ENCODE data around the gene ATP10B. TPM values are rescaled to one million over a fixed set of nuclear protein-coding genes. Genes with fewer than 3 reads are reported as not detected.

Gene ATP10B
- total and polyA plus RNA-seq, 2 experiments from 2014 or later, result not detected

DNA sequence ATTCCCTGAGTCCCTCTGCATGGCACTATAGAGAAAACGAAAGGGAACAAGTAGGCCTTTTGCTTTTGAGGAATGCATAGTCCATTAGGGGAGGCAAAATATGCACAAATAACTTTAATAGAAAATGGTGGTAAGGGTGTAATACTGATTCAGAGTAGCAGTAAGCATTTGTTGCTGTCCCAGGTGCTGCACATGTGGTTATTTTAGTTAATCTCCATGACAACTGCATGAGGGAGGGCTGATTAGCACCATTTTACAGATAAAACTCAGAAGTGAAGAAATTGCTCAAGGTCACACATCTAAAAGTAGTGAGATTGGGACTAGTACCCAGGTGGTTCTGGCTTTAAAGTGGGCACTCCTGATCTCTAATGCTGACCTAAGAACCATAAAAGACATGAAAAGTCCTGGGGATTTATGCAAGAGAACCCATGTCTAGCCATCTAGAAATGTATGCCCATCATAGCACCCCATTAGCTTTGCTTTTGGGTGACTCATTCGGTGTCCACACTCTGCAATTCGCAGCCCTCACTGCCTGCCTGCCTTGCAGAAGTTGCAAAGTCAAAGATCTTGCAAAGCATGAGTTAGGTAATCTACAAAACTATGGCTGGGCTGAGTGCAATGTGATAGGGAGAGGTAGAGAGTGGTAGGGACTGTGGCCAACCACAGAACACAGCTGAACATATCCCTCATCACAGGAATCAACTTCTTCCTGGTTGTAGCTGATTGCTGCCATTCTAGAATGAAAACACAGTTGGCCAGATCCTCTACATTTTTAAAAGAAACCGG, 235.1 kb downstream of the ATP10B start:
- no peak overlapping the region for H3K9ac ChIP-seq
- no peaks in the 10 kb centered on the region for H3F3A ChIP-seq (ENCODE audit: insufficient read depth)
- no peaks in the 10 kb centered on the region for H3K9me2 ChIP-seq (ENCODE audit: insufficient read depth)
- H3K4me3 ChIP-seq, result no peak overlapping the region
- no peaks in the 10 kb centered on the region for H3K9me3 ChIP-seq (ENCODE audit: low read depth)
- H4K20me1 ChIP-seq (ENCODE audit: insufficient read depth), result no peaks in the 10 kb centered on the region
- no peaks in the 10 kb centered on the region for H3K36me3 ChIP-seq (ENCODE audit: low read depth)
- H3K4me1 ChIP-seq (ENCODE audit: insufficient read depth), result no peaks in the 10 kb centered on the region
- H3K4me2 ChIP-seq (ENCODE audit: unreplicated experiment), result no peak overlapping the region
- in situ Hi-C loops (cut with MboI), result no loop called here
- no peak overlapping the region for H2AFZ ChIP-seq
- no peaks in the 10 kb centered on the region for H3K27me3 ChIP-seq (replicated peaks; ENCODE audit: insufficient read depth)
- TF ChIP-seq EZH2 (IDR thresholded peaks at IDR 0.05; ENCODE audit: insufficient read depth, poor library complexity, severe bottlenecking) (no peak), EZH2phosphoT487 (IDR thresholded peaks at IDR 0.05; ENCODE audit: insufficient read depth, low read depth) (no peak)
- DNase-seq, result no peak
- H3K27ac ChIP-seq, result no peak overlapping the region
- no peaks in the 10 kb centered on the region for H3K79me2 ChIP-seq (ENCODE audit: insufficient read depth)
- 30 to 37% methylated on average over 4 of the region's 4 CpGs for WGBS, 2 experiments (ENCODE audit: low coverage in 1 of 2, low lambda C conversion rate in 2 of 2, missing lambda C conversion rate in 2 of 2)

DNA sequence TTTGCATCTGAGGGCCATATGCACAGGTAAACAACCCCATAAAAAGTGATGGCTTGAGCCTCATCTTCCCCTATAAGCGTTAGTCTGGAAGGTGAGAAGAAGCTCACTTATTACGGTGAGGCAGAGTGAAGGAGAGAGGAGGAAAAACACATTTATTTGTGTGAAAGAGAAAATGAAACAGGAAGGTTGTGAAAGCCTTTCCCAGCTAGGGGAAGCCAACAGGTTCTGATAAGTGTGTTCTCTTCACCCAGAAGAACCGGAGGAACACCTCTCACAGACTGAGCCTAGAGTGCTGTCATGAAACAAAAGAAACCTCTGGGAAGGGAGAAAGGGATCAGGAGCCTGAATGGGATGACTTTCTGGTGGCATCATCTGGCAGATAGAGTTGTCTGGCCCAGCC, 237.9 kb downstream of the ATP10B start:
- TF ChIP-seq EZH2phosphoT487 (IDR thresholded peaks at IDR 0.05; ENCODE audit: insufficient read depth, low read depth) (no peak), EZH2 (IDR thresholded peaks at IDR 0.05; ENCODE audit: insufficient read depth, poor library complexity, severe bottlenecking) (no peak)
- H3K9me3 ChIP-seq (ENCODE audit: low read depth), result no peaks in the 10 kb centered on the region
- H3F3A ChIP-seq (ENCODE audit: insufficient read depth), result no peaks in the 10 kb centered on the region
- WGBS, 2 experiments (ENCODE audit: low coverage in 1 of 2, low lambda C conversion rate in 2 of 2, missing lambda C conversion rate in 2 of 2), result 1 to 4% methylated on average over 3 of the region's 3 CpGs
- no peaks in the 10 kb centered on the region for H3K9me2 ChIP-seq (ENCODE audit: insufficient read depth)
- in situ Hi-C loops (cut with MboI), result no loop called here
- H4K20me1 ChIP-seq (ENCODE audit: insufficient read depth), result no peaks in the 10 kb centered on the region
- no peaks in the 10 kb centered on the region for H3K36me3 ChIP-seq (ENCODE audit: low read depth)
- no peak overlapping the region for H3K27ac ChIP-seq
- no peak for DNase-seq
- no peak overlapping the region for H3K4me2 ChIP-seq (ENCODE audit: unreplicated experiment)
- no peak overlapping the region for H2AFZ ChIP-seq
- no peak overlapping the region for H3K9ac ChIP-seq
- no peaks in the 10 kb centered on the region for H3K27me3 ChIP-seq (replicated peaks; ENCODE audit: insufficient read depth)
- no peak overlapping the region for H3K4me3 ChIP-seq
- no peaks in the 10 kb centered on the region for H3K4me1 ChIP-seq (ENCODE audit: insufficient read depth)
- H3K79me2 ChIP-seq (ENCODE audit: insufficient read depth), result no peaks in the 10 kb centered on the region

DNA sequence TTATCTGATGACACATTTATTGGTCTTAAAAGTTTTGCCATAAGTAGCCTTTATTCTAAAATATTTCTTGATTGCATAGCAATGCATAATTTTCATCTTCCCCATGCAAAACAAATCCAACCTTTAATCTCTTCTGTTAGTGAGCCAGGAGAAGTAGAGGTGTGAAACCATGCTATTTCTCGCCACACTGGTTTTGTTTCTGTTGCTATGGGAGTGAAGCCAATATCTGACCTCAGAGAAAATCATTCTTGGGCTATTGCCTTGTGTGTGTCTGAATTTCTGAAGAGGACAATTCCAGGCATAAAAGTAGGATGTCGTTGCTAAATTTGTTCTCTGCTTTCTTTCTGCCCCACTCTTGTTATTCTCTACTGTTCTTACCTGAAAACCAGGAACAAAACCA, 246.7 kb downstream of the ATP10B start:
- in situ Hi-C loops (cut with MboI), result no loop called here
- 3% methylated on average over 2 of the region's 2 CpGs for WGBS, 2 experiments (ENCODE audit: low coverage in 1 of 2, low lambda C conversion rate in 2 of 2, missing lambda C conversion rate in 2 of 2)
- H3K36me3 ChIP-seq (ENCODE audit: low read depth), result no peaks in the 10 kb centered on the region
- TF ChIP-seq EZH2 (IDR thresholded peaks at IDR 0.05; ENCODE audit: insufficient read depth, poor library complexity, severe bottlenecking), result no peak
- TF ChIP-seq EZH2phosphoT487 (IDR thresholded peaks at IDR 0.05; ENCODE audit: insufficient read depth, low read depth), result no peak
- H4K20me1 ChIP-seq (ENCODE audit: insufficient read depth), result no peaks in the 10 kb centered on the region
- no peaks in the 10 kb centered on the region for H3F3A ChIP-seq (ENCODE audit: insufficient read depth)
- no peak overlapping the region for H3K9ac ChIP-seq
- DNase-seq, result no peak
- no peak overlapping the region for H3K4me2 ChIP-seq (ENCODE audit: unreplicated experiment)
- H3K4me3 ChIP-seq, result no peak overlapping the region
- H3K27ac ChIP-seq, result no peak overlapping the region
- H2AFZ ChIP-seq, result no peak overlapping the region
- H3K9me2 ChIP-seq (ENCODE audit: insufficient read depth), result no peaks in the 10 kb centered on the region
- H3K9me3 ChIP-seq (ENCODE audit: low read depth), result no peaks in the 10 kb centered on the region
- H3K79me2 ChIP-seq (ENCODE audit: insufficient read depth), result no peaks in the 10 kb centered on the region
- H3K27me3 ChIP-seq (replicated peaks; ENCODE audit: insufficient read depth), result no peaks in the 10 kb centered on the region
- no peaks in the 10 kb centered on the region for H3K4me1 ChIP-seq (ENCODE audit: insufficient read depth)

DNA sequence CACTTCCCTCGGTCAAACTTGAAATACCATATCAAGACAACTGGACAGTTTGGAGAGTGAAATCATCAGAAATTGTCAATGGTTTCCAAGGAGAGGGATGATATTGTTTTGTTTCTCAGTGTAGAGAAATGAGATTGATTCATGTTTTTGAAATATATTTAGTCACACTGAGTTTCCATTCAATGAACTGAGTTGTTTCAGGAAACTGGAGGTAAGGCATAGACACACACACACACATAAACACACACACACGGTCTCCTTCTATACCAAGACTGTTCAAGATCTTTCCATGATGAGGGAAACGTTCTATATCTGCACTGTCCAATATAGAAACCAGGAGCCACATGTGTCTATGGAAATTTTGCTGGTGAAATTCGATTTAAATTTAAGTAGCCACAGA, 247.5 kb downstream of the ATP10B start:
- DNase-seq, result no peak
- H3K79me2 ChIP-seq (ENCODE audit: insufficient read depth), result no peaks in the 10 kb centered on the region
- H3K36me3 ChIP-seq (ENCODE audit: low read depth), result no peaks in the 10 kb centered on the region
- no peak overlapping the region for H3K9ac ChIP-seq
- H3K4me2 ChIP-seq (ENCODE audit: unreplicated experiment), result no peak overlapping the region
- H3K9me2 ChIP-seq (ENCODE audit: insufficient read depth), result no peaks in the 10 kb centered on the region
- in situ Hi-C loops (cut with MboI), result no loop called here
- H3K27me3 ChIP-seq (replicated peaks; ENCODE audit: insufficient read depth), result no peaks in the 10 kb centered on the region
- H3K4me1 ChIP-seq (ENCODE audit: insufficient read depth), result no peaks in the 10 kb centered on the region
- H3K4me3 ChIP-seq, result no peak overlapping the region
- H3K9me3 ChIP-seq (ENCODE audit: low read depth), result no peaks in the 10 kb centered on the region
- TF ChIP-seq EZH2phosphoT487 (IDR thresholded peaks at IDR 0.05; ENCODE audit: insufficient read depth, low read depth) (no peak), EZH2 (IDR thresholded peaks at IDR 0.05; ENCODE audit: insufficient read depth, poor library complexity, severe bottlenecking) (no peak)
- no peaks in the 10 kb centered on the region for H4K20me1 ChIP-seq (ENCODE audit: insufficient read depth)
- H2AFZ ChIP-seq, result no peak overlapping the region
- H3K27ac ChIP-seq, result no peak overlapping the region
- H3F3A ChIP-seq (ENCODE audit: insufficient read depth), result no peaks in the 10 kb centered on the region
- WGBS, 2 experiments (ENCODE audit: low coverage in 1 of 2, low lambda C conversion rate in 2 of 2, missing lambda C conversion rate in 2 of 2), result 15 to 20% methylated on average over 4 of the region's 4 CpGs

Data from GM23248 (cell line).